HEK293T (cell line): ENCODE data around the gene SLC2A11.
"Not testable (repeated sequence)": the region's sequence is repeated elsewhere in the genome, so short reads cannot be mapped to it uniquely, and the experiment has no call there.

Source experiments
- CTCF ChIA-PET: fragments of 350-600 bp; formaldehyde crosslinking; extraction: SDS; loops from one replicate; lab custom pipeline; 2021; ENCODE audit warnings: antibody characterized with exemption, inconsistent platforms; lab: Yijun Ruan, JAX
- POLR2A ChIA-PET: fragments of 350-600 bp; formaldehyde crosslinking; extraction: SDS; loops from one replicate; lab custom pipeline; 2020; ENCODE audit warnings: antibody characterized with exemption, inconsistent platforms; lab: Yijun Ruan, JAX
- DNase-seq: peaks from one replicate; pipeline ENCODE4 v3.0.0; 2012; ENCODE audit warnings: mixed read lengths; ENCODE audit errors: extremely low spot score
- ARNT ChIP-seq: fragments of 450-650 bp; IDR thresholded peaks from 2 replicates; pipeline ENCODE4 v1.6.1; 2017; ENCODE audit warnings: mild to moderate bottlenecking
- BHLHE40 ChIP-seq: fragments of 450-650 bp; IDR thresholded peaks from 2 replicates; pipeline ENCODE4 v1.6.1; 2016; ENCODE audit warnings: mild to moderate bottlenecking, moderate library complexity, borderline replicate concordance
- CTBP1 ChIP-seq: fragments of 450-650 bp; IDR thresholded peaks from 2 replicates; pipeline ENCODE4 v1.6.1; 2016; ENCODE audit warnings: borderline replicate concordance
- ELF4 ChIP-seq: fragments of 450-650 bp; IDR thresholded peaks from 2 replicates; pipeline ENCODE4 v1.6.1; 2017; ENCODE audit warnings: antibody characterized with exemption
- FOXA1 ChIP-seq: fragments of 450-650 bp; IDR thresholded peaks from 2 replicates; pipeline ENCODE4 v1.6.1; 2016; ENCODE audit warnings: mild to moderate bottlenecking
- FOXK2 ChIP-seq: fragments of 450-650 bp; IDR thresholded peaks from 2 replicates; pipeline ENCODE4 v1.6.1; 2016; ENCODE audit warnings: mild to moderate bottlenecking
- FOXM1 ChIP-seq: fragments of 450-650 bp; IDR thresholded peaks from 2 replicates; pipeline ENCODE4 v1.6.1; 2017; ENCODE audit warnings: mild to moderate bottlenecking, borderline replicate concordance
- HDGF ChIP-seq: fragments of 450-650 bp; IDR thresholded peaks from 2 replicates; pipeline ENCODE4 v1.6.1; 2017; ENCODE audit warnings: antibody characterized with exemption, borderline replicate concordance
- L3MBTL2 ChIP-seq: fragments of 450-650 bp; conservative IDR thresholded peaks from 2 replicates; pipeline ENCODE4 v1.6.1; 2016; ENCODE audit warnings: mild to moderate bottlenecking
- LEF1 ChIP-seq: fragments of 450-650 bp; IDR thresholded peaks from 2 replicates; pipeline ENCODE4 v1.6.1; 2017; ENCODE audit warnings: mild to moderate bottlenecking, borderline replicate concordance
- NFRKB ChIP-seq: fragments of 450-650 bp; IDR thresholded peaks from 2 replicates; pipeline ENCODE4 v1.6.1; 2016; ENCODE audit warnings: mild to moderate bottlenecking, moderate library complexity
- PKNOX1 ChIP-seq: fragments of 450-650 bp; IDR thresholded peaks from 2 replicates; pipeline ENCODE4 v1.6.1; 2016
- SP1 ChIP-seq: fragments of 450-650 bp; IDR thresholded peaks from 2 replicates; pipeline ENCODE4 v1.6.1; 2017
- SUZ12 ChIP-seq: fragments of 450-650 bp; IDR thresholded peaks from 2 replicates; pipeline ENCODE4 v1.6.1; 2016; ENCODE audit warnings: mild to moderate bottlenecking
- TARDBP ChIP-seq: fragments of 450-650 bp; IDR thresholded peaks from 2 replicates; pipeline ENCODE4 v1.6.1; 2016
- ZNF384 ChIP-seq: fragments of 450-650 bp; IDR thresholded peaks from 2 replicates; pipeline ENCODE4 v1.6.1; 2016

The SLC2A11 gene

GRCh38 chr22:23901600-23901999, 43.9 kb downstream of the SLC2A11 start:
- ChIA-PET CTCF (no interaction called here), POLR2A (interaction anchor here (4.6 kb wide), 1 partner anchor 11 kb away, joined by 71 read pairs; no protein-coding TSS in a partner anchor)
- TF ChIP-seq FOXK2 (no peak), ELF4 (no peak), NFRKB (no peak)
- DNase-seq: no peak

- ChIA-PET CTCF (interaction anchor here (1.5 to 1.6 kb wide), 2 partner anchors 9 to 15 kb away, joined by 4 to 7 read pairs; partner anchors contain the start of gene MIF), POLR2A (interaction anchor here (0.7 to 4.6 kb wide), 5 partner anchors 9 to 46 kb away, joined by 3 to 71 read pairs (median 4); partner anchors contain the start of genes MIF and SLC2A11)
- TF ChIP-seq ELF4 (no peak), HDGF (no peak), LEF1 (no peak), ARNT (no peak), ZNF384 (no peak), SUZ12 (no peak), FOXK2 (no peak), FOXA1 (no peak), BHLHE40 (no peak), L3MBTL2 (no peak), TARDBP (no peak), NFRKB (no peak), PKNOX1 (no peak)
- no peak for DNase-seq
Measured at GRCh38 chr22:23903328-23903971, 45.8 kb downstream of the SLC2A11 start.

- ChIA-PET CTCF (no interaction called here), POLR2A (interaction anchor here (3.3 to 4.6 kb wide), 2 partner anchors 8 to 11 kb away, joined by 40 to 71 read pairs; partner anchors contain the start of gene MIF)
- DNase-seq: no peak
- no peak for TF ChIP-seq CTBP1
- no peak for TF ChIP-seq SUZ12
- no peak for TF ChIP-seq BHLHE40
- no peak for TF ChIP-seq LEF1
- TF ChIP-seq TARDBP: no peak
- TF ChIP-seq HDGF: no peak
- TF ChIP-seq FOXA1: no peak
- TF ChIP-seq FOXM1: no peak
- no peak for TF ChIP-seq SP1
- TF ChIP-seq PKNOX1: no peak
Measured at GRCh38 chr22:23904573-23905254, 47.0 kb downstream of the SLC2A11 start.

GRCh38 chr22:23906641-23907040, 49.0 kb downstream of the SLC2A11 start:
- no peak for TF ChIP-seq SUZ12
- ChIA-PET CTCF (no interaction called here), POLR2A (no interaction called here)
- no peak for DNase-seq

GRCh38 chr22:23907423-23907822, 49.7 kb downstream of the SLC2A11 start:
- DNase-seq, CTCF ChIA-PET: not testable (repeated sequence)
- POLR2A ChIA-PET: interaction anchor here (6.9 kb wide), 1 partner anchor 14 kb away, joined by 124 read pairs; the partner anchor contains the start of gene MIF

GRCh38 chr22:23908587-23909205, 51.0 kb downstream of the SLC2A11 start:
- TF ChIP-seq SP1 (no peak), ZNF384 (no peak), FOXK2 (no peak), L3MBTL2 (no peak; the same call in 1 of the 2 replicates), ARNT (no peak), SUZ12 (no peak), NFRKB (no peak), TARDBP (no peak), FOXM1 (no peak), FOXA1 (no peak), LEF1 (no peak), BHLHE40 (no peak), CTBP1 (no peak), HDGF (no peak)
- DNase-seq: no peak
- POLR2A ChIA-PET: interaction anchor here (0.8 to 6.9 kb wide), 4 partner anchors 10 to 51 kb away, joined by 3 to 124 read pairs (median 8); partner anchors contain the start of genes MIF and SLC2A11
- CTCF ChIA-PET: interaction anchor here (0.9 to 2.4 kb wide), 2 partner anchors 14 to 140 kb away, joined by 3 to 6 read pairs; partner anchors contain the start of gene MIF
